HG03060 (cell line): ENCODE results near the gene LYRM2.

ENCODE experiments used
- ATAC-seq: cut with Tn5 transposase; IDR thresholded peaks from one replicate; pipeline ENCODE4 v1.9.1; 2021; ENCODE audit warnings: low read depth, moderate number of reproducible peaks; ENCODE audit not compliant: unreplicated experiment

Gene LYRM2, protein sequence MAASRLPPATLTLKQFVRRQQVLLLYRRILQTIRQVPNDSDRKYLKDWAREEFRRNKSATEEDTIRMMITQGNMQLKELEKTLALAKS

DNA sequence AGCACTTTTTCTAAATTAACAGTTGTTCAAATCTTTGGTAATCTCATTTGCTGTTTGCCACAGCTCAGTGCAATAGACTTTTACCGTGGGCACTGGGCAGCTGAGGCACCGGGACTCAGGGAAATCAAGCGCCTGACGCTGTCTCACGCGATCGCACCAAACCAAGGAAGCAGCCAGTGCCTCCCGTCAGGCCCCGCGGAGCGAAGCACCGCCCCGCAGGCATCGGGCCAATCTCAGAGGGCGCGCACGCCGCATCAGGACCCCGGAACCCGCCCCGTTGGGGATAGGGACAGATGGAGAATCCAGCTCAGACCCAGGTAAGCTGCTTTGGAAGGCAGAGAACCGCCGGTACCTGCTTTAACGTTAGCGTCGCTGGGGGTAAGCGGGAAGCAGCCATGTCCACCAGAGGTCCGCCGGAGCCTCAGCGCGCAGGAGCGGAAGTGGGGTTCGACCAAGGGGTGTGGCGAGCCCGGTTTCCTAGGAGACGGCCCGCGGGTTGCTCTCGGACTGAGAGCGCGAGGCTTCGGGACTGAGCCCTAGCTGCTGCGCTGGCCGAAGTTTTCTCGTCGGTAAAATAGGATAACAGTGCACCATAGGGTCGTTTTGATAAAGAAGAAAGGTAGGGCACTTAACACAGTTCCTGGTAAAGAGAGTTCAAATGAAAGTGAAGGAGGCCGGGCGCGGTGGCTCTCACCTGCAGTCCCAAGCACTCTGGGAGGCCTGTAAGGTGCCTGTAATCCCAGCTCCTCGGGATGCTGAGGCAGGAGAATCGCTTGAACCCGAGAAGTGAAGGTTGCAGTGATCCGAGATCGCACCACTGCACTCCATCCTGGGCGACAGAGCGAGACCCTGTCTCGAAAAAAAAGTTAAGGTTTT is at the start of gene LYRM2:
Gene LYRM2 (minus strand): TSS at position 428 of the 876 bp plus-strand sequence. CDS start 31 bp downstream, at position 397.
- peak; percentile 85 for ATAC-seq

DNA sequence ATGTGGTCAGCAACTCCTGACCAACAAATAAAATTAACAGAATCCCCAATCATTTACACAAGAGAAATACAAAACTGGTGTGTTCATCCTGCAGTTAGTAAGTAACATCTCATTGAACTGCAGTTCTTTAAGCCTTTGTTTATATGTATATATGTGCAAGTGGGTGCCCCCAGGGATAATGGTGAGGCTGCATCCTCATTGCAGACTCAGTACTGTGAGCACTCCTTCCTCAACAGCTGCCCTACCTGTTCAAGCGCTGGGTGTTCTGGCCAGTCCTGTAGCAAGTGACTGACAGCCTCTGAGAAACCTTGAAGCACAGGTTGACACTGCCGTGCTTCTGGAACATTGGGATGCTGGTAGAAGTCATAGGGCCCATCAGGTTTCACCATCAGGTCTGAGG is 49.8 kb upstream of the LYRM2 start:
- ATAC-seq = no peak

DNA sequence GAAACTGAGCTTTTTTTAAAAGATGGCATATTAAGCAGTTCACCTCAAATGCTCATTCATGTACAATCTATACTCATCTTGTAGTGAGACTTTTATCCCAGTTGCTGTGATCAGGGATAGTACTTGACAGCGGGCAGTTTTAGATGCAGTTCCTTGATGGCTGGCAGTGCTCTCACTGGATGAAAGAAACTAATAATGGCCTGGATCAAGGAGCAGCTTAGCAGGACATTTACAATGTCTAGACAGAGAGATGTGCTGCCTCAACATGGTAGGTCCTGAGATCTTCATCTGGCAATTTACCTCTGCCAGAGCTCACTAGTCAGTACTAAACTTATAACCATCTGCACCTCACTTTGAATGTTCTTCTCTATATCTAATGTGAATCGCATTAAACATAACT is 46.8 kb upstream of the LYRM2 start:
- ATAC-seq = no peak

DNA sequence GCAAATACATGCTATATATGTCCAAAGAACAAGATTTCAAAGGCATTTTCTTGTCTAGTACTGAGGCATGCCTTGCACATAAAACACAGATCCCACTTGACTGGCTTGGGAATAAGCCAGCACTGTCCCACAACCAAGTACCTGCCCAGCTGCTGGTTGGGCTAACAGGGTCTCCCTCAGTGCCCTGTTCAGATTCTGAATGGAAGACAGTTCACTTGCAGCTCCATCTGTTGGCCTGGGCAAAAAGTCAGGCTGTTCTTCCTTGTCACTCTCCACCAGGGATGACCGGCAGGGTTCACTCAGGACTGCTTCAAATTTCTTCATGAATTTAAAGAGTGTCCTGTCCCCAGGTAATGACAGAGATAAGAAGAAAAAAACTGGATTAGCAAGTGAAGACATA is 44.4 kb upstream of the LYRM2 start:
- no peak for ATAC-seq

DNA sequence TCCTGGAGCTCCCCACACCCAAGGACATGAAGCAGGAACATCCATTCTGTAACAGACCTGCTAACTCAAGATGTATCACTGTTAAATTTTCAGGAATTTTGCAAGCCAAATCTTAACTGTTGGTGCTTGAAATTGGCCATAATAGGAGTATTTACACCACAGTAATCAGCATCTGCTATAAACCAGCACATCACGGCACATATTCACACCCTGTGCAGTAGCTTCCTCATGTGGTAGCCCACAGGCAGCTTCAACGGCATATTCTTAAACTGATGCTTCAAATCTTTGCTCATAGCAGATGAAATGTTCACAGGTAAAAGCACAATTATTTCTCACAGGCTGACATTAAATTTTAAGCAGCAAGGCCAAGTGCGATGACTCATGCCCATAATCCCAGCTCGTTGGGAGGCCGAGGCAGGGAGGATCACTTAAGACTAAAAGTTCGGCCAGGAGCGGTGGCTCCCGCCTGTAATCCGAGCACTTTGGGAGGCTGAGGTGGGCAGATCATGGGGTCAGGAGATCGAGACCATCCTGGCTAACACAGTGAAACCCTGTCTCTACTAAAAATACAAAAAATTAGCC is 43.5 kb upstream of the LYRM2 start:
- no peak for ATAC-seq

DNA sequence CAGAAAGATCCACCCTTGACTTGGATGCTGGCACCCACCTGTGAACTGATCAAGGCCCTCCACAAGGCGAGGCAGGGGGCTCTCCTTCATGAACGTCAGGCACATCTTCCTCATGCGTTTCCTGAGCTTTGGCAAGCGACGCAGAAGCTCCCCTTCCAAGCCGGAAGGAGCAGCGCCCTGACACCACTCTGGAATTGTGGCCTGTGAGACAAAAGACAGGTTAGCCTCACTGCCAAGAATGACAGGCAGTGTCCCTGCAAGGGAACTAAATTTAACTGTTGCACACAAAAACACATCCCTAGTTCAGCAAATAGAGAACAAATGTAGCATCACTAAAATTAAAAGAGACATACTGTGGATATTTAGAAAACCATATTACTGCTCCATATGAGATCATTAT is 42.0 kb upstream of the LYRM2 start:
- no peak for ATAC-seq

DNA sequence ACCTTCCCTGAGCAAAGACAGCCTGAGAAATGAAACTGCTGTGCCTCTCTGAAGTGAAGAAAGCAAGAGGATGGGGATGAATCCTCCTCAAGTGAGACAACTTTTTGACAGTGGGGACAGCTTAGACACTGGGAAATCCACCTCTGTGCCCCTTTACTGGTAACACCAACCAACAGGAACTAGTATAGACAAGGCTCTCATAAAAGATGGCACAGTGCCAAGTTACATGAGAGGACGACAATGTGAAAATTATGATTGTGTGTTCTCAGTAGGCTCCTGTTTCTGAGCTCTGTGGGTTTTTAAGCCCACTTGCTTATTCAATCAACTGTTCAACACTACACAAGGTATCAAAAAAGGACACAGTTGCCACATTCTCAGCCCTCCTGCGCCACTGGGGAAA is 41.6 kb upstream of the LYRM2 start:
- ATAC-seq = no peak

DNA sequence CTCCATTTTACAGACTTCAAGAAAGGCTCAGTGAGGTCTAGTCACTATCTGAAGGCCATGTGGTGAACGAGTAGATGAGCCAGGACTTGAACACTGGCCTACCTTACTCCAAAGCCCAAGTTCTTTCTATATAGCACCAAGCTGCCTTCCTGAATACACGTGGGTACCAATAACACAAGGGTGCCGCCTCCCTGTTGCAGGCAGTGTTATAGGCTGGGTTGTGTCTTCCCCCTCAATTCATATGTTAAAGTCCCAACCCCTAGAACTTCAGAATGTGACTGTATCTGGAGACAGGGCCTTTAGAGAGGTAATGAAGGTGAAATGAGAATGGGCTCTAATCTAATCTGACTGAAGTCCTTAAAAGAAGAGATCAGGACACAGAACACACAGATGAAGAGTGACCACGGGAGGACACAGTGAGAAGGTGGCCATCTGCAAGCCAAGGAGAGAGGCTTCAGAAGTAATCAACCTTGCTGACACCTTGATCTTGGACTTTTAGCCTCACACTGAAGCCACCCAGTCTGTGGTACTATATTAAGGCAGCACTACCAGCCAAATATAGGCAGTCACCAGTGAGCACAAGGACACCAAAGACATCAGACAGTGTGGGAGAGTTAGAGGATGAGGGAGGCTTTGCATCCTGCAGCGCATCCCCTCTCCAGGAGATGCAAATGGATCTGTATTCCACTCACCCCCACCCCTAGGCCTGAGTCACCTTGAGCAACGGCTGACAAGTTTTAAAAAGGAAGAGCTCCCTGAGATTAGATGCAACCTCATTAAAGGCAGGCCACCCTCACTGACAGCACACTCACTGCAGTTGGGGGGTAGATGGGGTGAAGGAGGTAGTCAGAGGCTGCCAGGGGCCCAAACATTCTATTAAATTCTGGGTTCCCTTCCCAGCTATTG is 40.9 kb upstream of the LYRM2 start:
- ATAC-seq = no peak

DNA sequence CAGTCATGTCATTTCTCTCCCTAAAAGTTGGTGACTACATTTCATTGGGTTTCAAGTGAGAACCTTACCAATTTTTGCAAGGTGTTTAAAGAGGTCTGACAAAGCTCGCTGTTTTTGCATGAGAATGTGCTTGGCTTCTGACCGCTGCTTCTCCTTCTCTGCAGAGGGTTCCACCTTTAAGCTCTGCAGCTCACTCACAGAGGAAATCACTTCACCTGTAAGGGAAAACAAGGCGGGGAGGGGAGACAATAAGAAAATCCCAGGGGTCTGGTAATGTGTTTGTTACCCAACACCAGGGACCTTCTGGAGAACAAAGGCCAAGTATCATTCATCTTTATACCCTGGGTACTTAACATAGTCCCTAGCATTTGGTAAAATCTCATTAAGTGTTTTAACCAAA is 40.0 kb upstream of the LYRM2 start:
- no peak for ATAC-seq

DNA sequence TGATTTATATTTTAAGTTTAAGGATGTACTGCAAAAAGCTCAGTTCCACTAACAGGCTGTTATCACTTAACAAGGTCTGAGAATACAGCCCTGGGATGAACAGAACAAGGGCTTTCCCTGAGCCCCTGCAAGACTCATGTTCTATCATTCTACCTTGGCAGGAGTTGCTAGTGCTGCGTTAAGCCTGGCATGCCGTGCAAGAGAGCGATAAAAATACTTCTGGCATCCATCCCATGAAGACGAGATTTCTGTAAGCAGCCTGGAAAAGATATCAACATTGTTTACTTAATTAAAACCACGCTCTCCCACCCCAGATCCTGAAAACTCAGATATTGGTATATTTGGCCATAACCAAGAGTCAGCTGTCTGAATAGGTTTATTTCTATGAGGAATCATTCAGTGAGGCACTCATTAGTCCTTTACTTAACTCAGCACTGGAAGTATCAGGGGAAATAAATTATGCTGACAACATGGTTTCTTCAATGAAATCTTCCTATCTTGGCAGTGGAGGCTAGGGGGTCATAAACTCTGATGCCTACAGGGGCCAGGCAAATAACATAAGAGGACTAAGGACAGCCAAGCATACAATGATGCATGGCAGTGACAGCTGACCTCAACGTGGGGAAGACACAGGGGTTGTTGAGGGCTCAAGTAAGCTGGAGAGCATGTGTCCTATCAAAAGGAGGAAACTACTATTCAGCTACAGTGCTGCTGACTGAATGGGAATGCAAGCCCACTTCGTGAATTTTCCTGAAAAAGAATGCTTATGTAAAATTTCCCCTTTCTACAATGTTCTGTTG is 37.6 kb upstream of the LYRM2 start:
- no peak for ATAC-seq

DNA sequence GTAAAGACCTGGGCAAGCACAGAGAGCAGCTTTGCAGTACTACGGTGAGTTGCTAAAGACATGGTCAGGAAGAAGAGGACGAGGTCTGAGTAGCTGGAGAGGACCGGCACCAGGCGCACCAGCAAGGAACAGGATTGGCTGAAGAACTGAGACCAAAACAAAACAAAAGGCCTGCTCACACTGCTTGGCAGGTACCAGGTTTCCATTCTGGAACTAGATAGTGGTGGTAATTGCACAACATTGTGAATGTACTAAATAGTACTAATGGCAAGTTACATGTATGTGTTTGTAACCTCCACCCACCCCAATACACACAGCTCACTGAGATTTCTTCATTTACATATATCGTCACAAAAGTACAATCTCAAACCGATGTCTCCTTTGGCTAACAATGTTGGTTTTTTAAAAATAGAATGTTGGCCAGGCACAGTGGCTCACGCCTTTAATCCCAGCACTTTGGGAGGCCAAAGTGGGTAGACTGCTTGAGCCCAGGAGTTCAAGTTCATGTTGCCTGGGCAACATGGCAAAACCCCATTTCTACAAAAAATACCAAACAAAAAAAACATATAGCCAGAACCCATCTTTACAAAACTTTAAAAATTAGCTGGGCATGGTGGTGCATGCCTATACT is 32.5 kb upstream of the LYRM2 start:
- ATAC-seq = no peak

DNA sequence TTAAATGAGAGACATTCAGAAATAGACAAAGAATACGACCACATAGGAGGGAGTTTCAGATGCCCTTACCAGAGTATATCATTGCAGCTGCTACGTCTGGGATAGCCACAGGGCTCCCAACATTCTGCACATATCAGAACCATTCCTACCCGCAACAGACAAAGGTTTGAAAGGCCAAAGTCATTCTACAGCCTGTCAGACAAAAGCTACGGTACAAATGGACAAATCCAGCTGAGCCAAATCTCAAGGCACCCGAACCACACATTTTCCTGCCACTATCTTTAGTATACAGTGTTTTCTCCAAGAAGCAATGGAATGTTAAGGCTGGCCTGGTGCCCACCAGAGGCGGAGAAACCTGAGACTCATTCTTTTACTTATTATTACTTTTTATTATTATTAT is 30.5 kb upstream of the LYRM2 start:
- no peak for ATAC-seq

DNA sequence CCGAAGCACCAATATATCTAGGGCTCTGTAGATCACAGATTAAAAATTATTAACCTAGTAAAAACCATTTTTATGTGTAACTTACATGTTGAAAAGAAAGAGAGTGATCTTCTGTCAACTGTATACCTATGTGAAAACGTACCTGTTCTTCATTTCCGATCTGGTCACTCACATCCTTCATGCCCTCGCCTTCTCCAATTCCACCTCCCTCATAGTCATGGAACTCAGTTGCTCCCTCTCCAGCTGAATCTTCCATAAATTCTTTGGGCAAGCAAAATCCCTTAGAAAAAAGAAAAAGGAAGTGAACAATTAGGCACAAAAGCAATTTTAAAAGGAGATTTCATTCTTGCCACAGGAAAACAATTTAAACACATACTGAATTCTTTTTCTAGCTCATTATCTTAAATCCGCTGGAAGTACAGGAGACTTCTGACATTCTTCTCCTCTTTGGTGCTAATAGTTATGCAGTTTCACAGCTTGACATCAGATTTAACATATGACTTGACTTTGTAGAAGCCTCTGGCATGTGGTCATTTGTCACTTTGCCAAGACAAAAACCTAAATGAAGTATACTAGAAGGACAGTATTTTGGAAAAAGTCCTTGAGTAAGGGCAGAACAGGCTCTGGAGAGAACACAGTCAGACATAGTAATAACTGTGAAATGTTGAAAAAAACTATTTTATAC is 29.5 kb upstream of the LYRM2 start:
- ATAC-seq = no peak

DNA sequence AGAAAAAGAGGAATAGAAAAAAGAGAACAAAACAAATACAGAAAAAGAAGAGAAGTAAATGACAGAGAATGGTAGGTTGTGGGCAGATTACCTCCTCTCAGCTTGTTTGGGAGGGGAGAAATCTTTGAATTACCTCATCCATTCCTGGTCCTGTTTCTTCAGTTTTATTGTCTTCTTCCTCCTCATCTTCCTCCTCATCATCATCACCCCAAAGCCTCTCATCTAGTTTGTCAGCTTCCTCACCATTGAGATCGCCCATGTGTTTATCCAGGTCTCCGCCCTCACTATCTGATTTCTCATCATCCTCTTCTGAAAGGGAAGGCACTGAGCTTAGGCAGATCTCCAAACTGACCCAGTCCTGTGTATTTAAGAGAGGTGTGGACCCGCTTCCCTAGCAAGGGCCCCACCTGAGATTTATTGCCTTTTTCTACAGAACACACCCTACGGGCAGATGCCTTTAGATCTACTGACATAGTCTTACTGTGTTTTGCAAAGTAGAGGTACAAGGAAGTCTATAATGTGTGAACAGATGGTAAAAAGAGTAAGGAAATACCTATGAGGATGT is 24.2 kb upstream of the LYRM2 start:
- no peak for ATAC-seq

DNA sequence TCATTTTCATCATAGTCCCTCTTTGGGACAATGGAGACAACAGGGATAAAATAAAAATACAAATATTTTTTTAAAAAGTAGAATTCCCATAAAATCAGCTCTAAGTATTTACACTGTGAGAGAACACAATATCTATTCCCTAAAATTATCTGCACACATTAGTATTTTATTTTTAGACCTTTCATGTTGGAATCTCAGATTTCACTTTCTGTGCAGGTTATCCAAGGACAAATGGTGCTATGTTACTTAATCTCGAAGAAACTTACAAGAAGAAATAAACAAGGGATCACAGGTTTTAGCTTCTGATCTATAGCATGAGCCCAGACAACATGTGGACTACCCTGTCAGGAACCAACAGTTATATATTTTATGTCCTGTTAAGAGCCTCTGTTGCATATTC is 23.0 kb upstream of the LYRM2 start:
- ATAC-seq = no peak

DNA sequence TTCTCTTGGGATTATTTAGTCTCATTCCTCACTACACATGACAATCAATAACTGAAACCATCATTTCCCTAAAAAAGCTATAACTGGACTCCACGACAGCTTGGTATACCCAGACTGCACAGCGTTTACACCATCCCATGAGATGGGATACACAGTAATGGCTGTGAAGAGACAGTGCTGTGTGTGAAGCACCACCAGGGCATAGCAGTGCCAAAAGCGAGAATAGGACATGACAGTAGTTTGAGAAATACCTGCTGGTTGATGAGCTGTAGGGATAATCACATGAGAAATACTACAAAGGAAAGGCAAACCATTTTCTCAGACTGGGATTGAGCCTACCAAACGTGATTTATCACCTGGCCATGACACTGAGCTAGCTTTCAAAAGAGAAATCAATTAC is 22.4 kb upstream of the LYRM2 start:
- no peak for ATAC-seq

DNA sequence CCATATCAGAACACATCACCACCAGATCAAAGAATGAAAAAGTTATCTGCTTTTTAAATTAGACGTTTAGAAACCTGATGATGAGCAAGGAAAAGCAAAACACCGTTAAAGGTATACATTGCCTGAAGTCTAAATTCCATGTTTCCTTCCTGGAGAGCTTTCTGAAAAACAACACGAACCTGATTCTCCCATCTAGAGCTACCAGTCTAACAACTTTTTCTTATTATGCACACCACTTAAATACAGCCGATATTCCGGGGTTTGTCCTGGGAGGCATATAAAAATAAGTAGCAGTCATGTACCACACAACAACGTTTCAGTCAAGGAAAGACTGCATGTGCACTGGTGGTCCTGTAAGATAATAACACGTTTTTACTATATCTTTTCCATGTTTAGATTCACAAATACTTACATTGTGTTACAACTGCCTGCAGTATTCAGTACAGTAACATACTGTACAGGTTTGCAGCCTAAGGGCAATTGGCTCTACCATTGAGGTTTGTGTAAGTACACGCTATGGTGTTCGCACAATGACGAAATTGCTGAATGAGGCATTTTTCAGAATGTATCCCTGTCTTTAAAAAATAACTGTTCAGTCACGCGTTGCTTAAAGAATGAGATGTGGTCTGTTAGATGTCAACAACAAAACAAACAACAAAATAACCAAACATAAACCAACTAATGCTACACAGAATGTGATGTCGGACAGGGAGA is 19.1 kb upstream of the LYRM2 start:
- no peak for ATAC-seq

DNA sequence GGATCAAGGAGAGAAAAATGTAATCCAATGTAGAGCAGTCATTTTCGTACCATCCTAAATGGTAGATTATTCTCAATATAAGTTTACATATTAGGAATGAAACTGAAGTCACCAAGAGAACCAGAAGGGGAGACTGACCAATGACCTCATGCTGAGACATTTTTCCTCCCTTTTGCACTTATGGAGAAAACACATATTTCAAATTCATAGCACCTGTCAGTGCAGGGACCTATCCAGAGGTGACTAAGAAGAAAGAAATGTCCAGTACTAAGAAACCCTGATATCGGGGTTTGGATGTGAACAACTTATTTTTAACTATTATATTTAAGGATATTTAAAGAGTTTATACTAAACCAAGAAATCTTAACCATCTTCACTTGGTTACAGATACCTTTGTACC is 16.6 kb upstream of the LYRM2 start:
- no peak for ATAC-seq
